ENCODE data around the gene SLC29A1.

SLC29A1 gene

GRCh38 chr6:44237813-44238433 lies 14.5 kb downstream of the SLC29A1 start:
- peak; percentile 86 to 94 (median 90) for DNase-seq

- no peak for DNase-seq
Observed at GRCh38 chr6:44238687-44239350, 15.4 kb downstream of the SLC29A1 start.

GRCh38 chr6:44243345-44243744 lies 19.9 kb downstream of the SLC29A1 start:
- no peak for DNase-seq

GRCh38 chr6:44245391-44245911 lies 22.1 kb downstream of the SLC29A1 start:
- DNase-seq: no peak

DNA sequence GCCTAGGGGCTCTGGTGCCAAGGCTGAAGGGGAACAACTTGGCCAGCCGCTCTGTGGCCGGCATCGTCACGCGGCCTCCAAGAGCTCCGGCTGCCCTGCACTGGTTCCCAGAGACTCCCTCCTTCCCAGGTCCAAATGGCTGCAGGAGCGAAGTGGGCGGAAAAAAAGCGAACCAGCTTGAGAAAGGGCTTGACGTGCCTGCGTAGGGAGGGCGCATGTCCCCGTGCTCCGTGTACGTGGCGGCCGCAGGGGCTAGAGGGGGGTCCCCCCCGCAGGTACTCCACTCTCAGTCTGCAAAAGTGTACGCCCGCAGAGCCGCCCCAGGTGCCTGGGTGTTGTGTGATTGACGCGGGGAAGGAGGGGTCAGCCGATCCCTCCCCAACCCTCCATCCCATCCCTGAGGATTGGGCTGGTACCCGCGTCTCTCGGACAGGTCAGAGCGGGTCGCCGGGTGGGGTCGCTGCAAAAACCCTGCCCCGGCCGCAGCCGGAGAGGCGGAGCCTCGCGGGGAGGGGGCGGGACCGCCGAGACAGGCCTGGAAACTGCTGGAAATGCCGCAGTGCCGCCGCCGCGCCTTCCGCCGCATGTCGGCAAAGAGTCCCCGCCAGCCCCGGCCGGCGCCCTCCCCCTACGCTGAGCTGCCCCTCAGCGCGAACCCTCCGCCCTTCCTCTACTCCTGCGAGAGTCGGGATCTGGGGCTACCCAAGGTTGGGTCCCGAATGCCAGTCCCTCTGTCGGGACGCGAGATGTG lies 22.7 kb downstream of the SLC29A1 start:
- peak; percentile 67 to 91 (median 78) for DNase-seq

GRCh38 chr6:44246663-44247337 lies 23.4 kb downstream of the SLC29A1 start, which contains the start of gene HSP90AB1:
TSS of gene HSP90AB1 (plus strand) at chr6:44247101. CDS start at chr6:44248630, 1,529 bp downstream.
- DNase-seq: peak; percentile 96 to 97 (median 97)

DNA sequence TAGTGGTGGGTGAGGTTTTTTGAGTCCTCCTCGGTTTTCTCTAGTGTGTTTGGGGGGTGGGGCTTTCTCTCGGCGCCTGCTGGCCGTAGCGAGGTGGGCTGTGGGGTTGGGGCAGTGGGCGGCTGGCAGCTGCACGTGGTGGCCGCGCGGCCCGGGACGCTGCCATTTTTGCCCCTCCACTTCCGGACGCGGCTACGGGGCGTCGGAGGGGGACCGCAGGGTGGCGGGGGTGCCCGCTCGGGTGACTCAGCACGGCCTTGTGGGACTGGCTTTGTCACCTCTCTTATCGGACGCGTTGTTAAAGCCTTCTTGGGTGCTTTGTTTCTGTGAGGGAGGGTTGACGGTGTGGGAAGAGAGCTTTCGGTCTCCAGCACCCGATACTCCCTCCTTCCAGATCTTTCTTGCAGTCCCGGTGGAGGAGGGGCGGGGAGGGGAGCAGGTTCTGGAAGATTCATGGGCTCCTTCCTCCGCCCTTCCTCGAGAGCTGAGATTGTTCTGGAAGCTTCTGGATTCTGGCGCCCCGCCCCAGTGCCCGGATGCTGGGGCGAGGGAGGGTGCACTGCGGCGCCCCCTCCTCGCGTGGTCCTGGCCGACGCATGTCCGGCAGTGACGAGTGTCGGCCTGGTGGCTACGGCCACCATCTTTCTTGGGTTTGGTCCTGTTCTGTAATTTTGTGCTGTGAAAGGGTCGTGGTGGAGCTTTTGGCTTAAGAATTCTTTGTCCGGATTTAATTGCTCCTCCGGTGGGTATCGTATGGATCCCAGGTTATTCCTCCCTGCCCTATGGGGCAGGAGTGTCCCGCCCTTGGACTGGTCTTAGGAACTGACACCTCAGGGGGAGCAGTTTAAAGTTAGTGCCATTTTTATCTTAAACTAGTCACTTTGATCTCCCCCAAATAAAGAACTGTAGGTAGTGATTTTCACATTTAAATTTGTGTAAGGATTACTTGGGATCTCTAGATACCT lies 24.2 kb downstream of the SLC29A1 start:
- peak; percentile 91 to 95 (median 92) for DNase-seq

- DNase-seq: no peak
Observed at GRCh38 chr6:44248579-44248978, 25.2 kb downstream of the SLC29A1 start.

DNA sequence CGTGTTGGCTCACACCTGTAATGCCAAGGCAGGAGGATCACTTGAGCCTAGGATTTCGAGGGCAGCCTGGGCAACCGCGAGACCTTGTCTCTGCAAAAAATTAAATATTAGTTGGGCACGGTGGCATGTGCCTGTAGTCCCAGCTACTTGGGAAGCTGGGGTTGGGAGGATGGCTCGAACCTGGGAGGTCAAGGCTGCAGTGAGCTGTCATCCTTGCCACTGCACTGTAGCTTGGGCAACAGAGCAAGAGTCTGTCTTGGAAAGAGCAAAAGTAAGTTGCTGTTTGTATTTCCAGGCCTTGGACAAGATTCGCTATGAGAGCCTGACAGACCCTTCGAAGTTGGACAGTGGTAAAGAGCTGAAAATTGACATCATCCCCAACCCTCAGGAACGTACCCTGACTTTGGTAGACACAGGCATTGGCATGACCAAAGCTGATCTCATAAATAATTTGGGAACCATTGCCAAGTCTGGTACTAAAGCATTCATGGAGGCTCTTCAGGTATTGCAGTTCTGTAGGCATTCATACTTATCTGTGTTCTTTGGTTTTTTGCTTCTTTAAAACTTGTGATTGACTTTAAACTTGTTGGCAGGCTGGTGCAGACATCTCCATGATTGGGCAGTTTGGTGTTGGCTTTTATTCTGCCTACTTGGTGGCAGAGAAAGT lies 25.8 kb downstream of the SLC29A1 start:
- no peak for DNase-seq

DNA sequence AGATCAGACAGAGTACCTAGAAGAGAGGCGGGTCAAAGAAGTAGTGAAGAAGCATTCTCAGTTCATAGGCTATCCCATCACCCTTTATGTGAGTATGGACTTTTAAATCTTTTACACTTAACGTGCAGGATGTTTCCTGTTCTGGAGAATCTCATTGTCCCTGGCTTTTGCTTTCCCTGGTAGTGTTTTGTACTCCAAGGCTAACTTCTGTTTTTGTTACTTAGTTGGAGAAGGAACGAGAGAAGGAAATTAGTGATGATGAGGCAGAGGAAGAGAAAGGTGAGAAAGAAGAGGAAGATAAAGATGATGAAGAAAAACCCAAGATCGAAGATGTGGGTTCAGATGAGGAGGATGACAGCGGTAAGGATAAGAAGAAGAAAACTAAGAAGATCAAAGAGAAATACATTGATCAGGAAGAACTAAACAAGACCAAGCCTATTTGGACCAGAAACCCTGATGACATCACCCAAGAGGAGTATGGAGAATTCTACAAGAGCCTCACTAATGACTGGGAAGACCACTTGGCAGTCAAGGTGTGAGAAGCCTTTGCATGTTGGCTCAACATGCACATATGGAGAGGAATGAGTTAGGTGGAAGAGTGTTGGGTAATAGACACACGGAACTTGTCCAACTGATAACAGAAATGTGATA lies 26.8 kb downstream of the SLC29A1 start:
- DNase-seq: no peak

DNA sequence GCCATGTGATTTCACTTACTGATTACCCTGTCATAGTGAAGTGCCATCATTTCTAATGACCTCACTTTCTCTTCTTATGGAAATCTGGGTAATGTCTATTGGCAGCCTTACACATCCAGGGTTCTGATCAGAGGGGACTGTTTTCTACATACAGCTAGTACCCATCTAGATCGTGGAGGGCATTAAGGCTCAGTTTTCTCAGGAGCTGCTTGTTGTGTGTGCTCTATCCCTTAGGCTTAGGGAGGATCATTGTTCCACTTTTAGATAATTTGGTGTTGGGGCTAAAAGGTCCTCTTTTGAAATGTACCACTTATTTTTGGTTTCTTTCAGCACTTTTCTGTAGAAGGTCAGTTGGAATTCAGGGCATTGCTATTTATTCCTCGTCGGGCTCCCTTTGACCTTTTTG lies 27.3 kb downstream of the SLC29A1 start:
- no peak for DNase-seq

GRCh38 chr6:44251576-44252524 lies 28.5 kb downstream of the SLC29A1 start:
- DNase-seq: no peak

- DNase-seq: peak; percentile 51 to 78 (median 60)
Observed at GRCh38 chr6:44253307-44254101, 30.1 kb downstream of the SLC29A1 start.

DNA sequence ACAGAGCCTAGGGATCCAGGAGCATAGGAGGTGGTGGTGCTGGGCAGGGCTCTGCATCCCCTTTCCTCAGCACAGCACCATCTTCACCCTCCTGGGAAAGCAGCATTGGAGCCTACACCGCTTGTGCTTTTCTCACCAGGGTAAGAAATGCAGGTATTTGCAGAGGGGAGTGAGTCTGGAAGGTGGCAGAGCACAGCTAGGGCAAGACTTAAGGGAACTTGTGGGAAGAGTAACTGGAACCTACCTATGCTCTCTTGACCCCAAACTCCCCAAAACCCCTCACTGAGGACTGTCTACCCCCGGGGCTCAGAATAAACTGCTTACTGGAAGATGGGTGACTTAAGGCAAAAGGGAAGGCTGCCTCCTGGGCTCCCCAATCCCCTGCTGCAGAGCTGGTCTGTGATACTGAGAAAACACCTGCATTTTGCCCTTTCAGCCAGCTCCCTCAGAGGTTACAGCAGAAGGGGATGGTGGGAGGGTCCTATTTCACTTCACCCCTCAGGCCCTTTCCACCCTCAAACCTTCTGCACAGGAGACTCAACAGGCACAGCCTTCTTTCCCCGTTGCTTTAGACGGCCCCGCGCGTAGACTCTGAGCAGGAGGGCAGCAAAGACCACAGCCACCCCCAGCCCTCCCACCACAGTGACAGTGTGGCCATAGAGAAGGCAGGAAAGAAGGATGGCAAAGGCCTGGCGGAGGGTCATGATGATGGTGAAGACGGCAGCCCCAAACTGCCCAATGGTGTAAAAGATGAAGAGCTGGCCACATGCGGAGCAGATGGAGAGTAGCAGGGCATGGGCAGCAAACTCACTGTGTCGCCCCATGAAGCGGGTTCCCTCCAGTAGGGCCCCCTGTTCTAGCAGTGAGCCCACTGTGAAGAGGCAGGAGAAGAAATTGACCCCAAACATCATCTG lies 31.1 kb downstream of the SLC29A1 start:
- DNase-seq: no peak

- DNase-seq: no peak
Observed at GRCh38 chr6:44255105-44255808, 31.9 kb downstream of the SLC29A1 start.

- no peak for DNase-seq
Observed at GRCh38 chr6:44255871-44256774, 32.7 kb downstream of the SLC29A1 start.

Measured in suppressor macrophage treated with lipopolysaccharide for 1 hour (primary cell).